Activated effector memory CD4-positive, alpha-beta T cell treated with anti-CD3 and anti-CD28 coated beads, Interleukin-2, amount 50 U/mL, for 16 hours (primary cell): ENCODE data around the gene RIN1.
"Not testable (repeated sequence)": the region's sequence is repeated elsewhere in the genome, so short reads cannot be mapped to it uniquely, and the experiment has no call there.

Experiments used
- DNase-seq: peaks from one replicate; pipeline ENCODE4 v3.0.0-alpha.2; 2020

RIN1 gene

DNA sequence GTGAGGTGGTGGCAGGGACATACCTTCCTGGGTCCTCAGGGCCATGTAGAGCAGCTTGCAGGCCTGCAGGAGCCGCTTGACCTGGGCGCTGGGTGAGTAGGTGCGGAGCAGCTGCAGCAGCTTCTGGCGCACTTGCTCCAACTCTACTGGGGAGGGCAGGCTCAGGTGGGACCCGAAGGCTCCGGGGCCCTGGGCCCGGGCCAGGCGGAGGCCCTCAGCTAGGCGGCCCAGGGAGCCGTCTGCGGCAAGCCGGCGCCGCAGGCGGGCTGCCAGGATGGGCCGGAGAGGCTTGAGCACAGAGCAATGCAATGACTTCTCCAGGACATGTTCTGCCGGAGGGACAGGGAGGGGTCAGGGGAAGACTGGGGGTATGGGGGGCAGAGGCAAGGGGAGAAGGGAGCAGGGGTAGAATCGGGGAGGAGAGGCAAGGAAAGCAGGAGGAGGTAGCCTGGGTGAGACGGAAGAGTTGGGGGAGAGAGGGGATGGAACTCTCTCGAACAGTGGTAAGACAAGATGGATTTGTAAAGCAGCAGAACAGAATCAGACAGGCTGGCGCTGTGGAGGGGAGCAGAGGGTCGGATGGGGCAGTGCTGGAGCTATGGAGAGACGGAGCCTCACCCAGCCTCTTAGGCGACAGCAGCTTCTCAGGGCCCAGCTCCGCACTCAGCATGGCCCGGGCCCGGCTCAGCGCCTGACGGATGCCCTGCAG, 2.2 kb downstream of the RIN1 start:
- DNase-seq, result no peak

DNA sequence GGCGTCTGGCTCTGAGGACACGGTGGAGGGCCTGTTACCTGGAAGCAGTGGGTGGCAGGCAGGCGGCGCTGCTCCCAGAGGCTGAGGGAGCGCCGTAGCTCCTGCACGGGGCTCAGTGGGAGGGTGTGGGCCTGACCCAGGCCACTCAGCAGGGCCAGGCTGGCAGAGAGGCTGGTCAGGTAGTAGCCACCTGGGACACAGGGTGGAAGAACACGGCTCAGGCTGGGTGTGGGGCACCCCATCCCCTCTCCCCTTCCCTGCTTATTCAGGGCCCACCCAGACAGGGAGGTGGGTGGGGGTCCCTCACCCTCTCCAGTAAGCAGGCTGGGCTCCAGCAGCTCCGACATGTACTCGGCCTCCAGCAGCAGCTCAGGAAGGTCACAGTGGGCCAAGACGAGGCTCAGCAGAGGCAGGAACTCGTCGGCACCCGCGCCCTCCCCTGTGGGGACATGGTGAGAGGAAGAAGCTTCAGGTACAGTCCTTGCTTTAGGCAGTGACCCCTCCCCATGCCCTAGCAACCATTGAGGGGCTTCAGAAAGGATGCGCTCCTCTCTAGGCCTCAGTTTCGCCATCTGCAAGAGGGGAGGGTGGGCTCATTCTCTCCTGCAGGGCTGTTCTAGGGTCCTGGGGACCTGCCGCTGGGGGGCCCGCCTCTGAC, 2.9 kb downstream of the RIN1 start:
- DNase-seq, result no peak

GRCh38 chr11:66332371-66333219, 3.6 kb downstream of the RIN1 start:
- DNase-seq, result no peak

DNA sequence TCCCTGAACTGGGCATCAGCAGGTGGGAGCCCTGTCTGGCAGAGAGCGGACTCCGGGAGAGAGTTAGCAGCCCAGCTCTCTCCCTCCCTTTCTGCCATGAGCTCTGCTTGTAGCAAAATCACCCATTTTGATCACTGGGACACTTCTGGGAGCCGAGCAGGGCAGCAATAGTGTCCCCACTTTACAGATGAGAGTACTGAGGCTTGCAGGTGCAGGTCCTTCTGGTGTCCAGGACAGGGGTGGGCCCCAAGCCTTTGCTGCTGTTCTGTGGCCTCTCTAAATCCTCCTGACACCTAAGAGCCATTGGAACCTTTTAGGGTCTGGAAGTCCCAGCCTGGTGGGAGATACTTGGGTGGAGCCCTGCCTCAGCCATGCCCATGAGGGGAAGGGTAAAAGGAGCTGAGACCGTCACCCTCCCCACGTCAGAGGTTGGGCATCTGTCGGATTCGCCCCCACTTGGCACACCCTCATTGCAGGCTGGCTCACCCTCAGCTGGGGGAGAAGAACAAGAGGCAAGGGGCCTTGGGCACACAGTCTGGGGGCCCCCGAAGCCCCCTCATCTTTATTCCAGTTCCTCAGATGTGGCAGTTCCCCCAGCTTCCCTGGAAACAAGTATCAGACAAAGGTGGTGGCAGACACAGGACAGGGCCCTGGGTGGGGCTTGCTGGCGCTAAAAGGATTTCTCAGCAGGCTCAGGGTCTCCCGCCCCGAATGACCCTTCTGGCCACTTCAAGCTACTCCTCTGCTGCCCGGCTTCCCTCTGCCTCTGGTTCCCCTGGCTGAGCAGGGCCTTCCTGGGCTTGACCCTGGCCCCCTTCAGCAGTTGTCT, 4.5 kb downstream of the RIN1 start:
- no peak for DNase-seq

- no peak for DNase-seq
Observed at GRCh38 chr11:66330931-66331330, 5.3 kb downstream of the RIN1 start.

GRCh38 chr11:66329165-66329673, 7.0 kb downstream of the RIN1 start:
- DNase-seq, result no peak

- peak; percentile 92 for DNase-seq
Observed at GRCh38 chr11:66328302-66329144, 7.7 kb downstream of the RIN1 start.

DNA sequence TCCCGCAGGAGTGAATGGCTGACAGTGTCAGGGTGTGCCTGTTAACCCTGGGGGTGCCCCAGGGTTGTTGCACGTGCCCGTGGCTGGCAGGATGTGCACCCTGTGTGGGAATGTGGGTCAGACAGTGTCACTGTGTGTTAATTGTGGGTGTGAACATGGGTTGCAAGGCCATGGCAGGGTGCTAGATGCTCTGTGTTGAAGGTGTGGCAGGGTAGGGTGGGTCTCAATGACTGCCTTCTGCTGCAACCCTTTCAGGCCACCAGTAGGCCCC, 8.3 kb downstream of the RIN1 start:
- no peak for DNase-seq

DNA sequence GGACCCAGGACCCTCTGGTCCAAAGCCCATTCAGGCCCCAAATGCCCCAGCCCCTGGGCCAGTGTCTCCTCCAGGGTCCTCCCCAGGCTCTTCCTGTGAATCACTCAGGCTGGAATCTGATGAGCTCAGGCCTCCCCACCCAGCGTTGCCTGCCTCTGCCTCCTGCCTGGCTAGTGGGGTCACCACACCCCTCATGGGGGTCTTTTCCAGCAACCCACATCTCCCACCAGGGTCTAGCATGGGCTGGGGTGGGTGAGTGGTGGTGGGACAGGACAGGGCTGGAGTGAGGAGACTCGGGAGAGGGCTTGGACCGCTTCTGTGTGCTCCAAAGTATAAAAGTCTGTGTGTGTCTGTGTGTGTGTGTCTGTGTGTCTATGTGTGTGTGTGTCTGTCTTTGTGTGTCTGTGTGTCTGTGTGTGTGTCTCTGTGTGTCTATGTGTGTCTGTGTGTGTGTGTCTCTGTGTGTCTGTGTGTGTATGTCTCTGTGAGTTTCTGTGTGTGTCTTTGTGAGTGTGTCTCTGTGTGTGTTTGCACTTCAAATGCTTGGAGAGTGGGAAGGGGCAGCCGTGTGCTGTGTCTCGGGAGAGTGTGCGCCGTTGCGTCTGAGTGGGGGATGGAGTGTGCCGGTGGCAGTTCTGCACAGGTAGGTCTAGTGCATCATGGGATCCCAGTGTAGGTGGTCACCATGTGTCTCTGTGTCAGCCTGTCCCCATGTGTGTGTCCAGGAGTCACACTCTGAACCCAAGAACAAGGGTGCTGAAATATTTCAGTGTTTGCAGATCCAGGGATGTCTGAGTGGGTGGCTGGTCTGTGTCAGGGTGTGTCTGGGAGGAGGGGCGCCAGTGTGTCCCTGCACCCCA, 8.8 kb downstream of the RIN1 start:
- DNase-seq, result no peak

DNA sequence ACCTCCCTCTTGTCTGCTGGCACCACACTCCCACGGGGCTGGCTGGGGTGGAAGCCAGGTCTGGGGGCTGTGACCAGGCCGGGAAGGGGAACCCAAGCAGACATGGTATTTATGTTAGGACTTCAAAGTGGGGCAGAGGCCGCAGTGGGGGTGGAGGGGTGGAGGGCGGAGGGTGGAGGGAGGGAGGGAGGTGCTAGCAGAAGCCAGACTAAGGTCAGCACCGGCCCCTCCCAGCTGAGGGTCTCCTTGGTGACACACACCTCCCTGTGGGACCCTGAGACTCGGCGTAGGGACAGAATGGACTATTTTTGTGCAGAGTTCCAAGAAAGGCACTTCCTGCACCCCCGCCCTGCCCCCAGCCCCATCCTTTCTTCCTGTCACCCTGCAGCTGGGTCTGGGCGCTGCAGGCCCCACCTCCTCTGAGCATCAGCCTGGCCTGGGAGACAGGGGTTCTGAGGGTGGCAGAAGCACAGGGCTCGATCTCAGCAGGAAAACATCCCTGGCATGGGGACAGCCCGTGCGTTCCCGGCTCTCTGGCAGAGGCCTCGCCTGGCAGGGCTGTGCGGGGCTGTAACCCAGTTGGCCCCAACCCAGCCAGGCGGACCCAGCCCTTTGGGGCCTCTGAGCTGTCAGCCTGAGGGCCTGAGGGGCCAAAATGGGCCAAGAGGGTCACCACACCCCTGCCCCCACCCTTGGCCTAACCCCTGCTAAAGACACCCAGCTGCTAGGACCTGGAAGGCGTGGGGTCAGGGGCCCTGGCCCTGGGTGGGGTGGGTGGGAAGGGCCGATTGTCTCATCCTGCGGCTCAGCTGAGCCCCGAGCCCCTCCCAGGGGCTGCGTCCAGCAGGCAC, 9.7 kb downstream of the RIN1 start:
- no peak for DNase-seq

- no peak for DNase-seq
Observed at GRCh38 chr11:66325263-66325671, 11.0 kb downstream of the RIN1 start.

DNA sequence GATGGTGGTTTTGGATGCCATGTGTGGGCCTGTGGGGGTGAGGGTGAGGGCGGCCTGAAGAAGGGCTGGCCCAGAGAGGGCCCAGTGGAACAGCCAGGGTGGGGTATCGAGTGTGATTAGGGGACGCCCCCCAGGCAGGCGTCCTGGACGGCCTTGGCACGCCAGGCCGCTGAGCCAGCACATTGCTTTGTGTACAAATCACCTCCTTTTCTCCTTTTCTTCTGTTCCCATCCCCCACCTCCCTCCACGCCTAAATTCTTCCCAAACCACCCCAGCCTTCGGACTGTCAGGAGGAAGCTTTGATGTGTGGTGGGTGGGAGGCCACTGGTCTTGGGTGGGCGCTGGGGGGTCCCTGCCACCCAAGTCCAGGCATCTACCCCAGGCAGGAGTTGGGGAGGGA, 11.6 kb downstream of the RIN1 start:
- no peak for DNase-seq

DNA sequence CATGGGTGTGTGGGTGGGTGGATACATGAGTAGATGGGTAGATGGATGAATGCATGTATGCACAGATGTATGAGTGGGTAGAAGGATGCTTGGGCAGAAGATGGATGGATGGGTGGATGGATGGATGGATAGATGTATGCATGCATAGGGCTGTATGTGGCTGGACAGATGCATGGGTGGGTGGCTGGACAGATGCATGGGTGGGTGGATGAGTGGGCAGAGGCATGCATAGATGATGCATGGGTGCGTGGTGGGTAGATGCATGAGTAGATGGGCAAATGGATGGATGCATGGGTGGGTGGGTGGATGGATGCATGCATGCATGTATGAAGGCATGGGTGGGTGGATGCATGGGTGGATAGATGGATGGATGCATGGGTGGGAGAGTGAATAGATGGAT, 12.6 kb downstream of the RIN1 start:
- no peak for DNase-seq

GRCh38 chr11:66322732-66323427, 13.4 kb downstream of the RIN1 start:
- no peak for DNase-seq

DNA sequence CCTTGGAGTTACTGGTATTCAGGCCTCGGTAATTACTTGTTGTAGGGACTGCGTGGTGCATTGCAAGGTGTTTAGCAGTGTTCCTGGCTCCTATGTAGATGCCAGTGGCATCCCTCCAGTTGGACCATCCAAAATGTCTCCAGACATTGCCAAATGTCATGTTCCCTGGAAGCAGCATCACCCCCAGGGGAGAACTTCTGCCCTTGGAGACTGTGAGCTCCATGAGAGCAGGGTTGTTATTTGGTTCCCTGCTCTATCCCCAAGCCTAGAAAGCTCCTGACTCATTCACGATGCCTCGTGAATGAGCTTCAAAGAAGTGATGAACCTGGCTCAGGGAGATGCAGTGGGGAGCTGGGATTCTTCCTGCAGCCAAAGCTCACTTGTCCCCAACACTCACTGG, 14.6 kb downstream of the RIN1 start:
- DNase-seq, result no peak

- DNase-seq, result not testable (repeated sequence)
Observed at GRCh38 chr11:66320748-66321147, 15.5 kb downstream of the RIN1 start.

DNA sequence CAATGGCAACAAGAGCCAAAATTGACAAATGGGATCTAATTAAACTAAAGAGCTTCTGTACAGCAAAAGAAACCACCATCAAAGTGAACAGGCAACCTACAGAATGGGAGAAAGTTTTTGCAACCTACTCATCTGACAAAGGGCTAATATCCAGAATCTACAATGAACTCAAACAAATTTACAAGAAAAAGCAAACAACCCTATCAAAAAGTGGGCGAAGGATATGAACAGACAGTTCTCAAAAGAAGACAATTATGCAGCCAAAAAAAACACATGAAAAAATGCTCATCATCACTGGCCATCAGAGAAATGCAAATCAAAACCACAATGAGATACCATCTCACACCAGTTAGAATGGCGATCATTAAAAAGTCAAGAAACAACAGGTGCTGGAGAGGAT, 15.9 kb downstream of the RIN1 start:
- DNase-seq, result not testable (repeated sequence)

DNA sequence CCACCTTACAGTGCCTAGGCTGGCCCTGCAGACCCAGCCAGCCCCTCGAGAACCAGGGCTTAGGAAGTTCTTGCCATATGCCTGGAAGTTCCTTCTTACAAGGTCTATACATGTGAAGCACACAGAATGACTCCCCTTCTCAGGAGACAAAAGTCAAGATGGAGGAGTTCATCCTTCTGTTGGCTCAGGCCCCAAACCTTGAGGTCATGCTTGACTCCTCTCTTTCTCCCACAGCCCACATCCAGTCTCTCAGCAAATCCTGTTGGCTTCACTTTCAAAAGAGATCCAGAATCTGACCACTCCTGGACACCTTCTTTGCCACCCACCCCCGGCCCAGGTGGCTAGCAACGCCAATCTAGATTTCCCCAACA, 17.6 kb downstream of the RIN1 start:
- no peak for DNase-seq
